ENCODE results near the gene CRTC2.
A peak's percentile ranks its signal among the peaks of the same experiment; 100 is the strongest.

The CRTC2 gene

GRCh38 chr1:153945795-153946621 lies 12.4 kb downstream of the CRTC2 start:
- H3K4me1 ChIP-seq (ENCODE audit: low read length) = peaks cover 53% of the 10 kb centered on the region
- peak overlapping the region; percentile 94 for H3K27ac ChIP-seq (ENCODE audit: low read length)
- H2AFZ ChIP-seq (ENCODE audit: low read depth, low read length) = no peak overlapping the region
- H3K79me2 ChIP-seq (ENCODE audit: low read length) = peaks cover 54% of the 10 kb centered on the region
- H3K4me3 ChIP-seq (ENCODE audit: low read length) = peak overlapping the region; percentile 83
- no peaks in the 10 kb centered on the region for H4K20me1 ChIP-seq (ENCODE audit: insufficient read depth, low read length)
- peaks cover 64% of the 10 kb centered on the region for H3K36me3 ChIP-seq (replicated peaks; ENCODE audit: low read depth, low read length)
- peak overlapping the region; percentile 98 for H3K9ac ChIP-seq (ENCODE audit: low read length)
- H3K9me3 ChIP-seq (ENCODE audit: insufficient read depth, low read length) = no peaks in the 10 kb centered on the region
- H3K27me3 ChIP-seq (ENCODE audit: low read depth, low read length) = no peaks in the 10 kb centered on the region
- TF ChIP-seq CTCF (IDR thresholded peaks at IDR 0.05; ENCODE audit: low read depth, low read length) (no peak), EZH2phosphoT487 (IDR thresholded peaks at IDR 0.05; ENCODE audit: low read depth) (no peak)
- peak overlapping the region; percentile 94 for H3K4me2 ChIP-seq (ENCODE audit: low read length)

GRCh38 chr1:153945131-153945794 lies 13.1 kb downstream of the CRTC2 start:
- H3K9me3 ChIP-seq (ENCODE audit: insufficient read depth, low read length) = no peaks in the 10 kb centered on the region
- no peaks in the 10 kb centered on the region for H4K20me1 ChIP-seq (ENCODE audit: insufficient read depth, low read length)
- no peak overlapping the region for H2AFZ ChIP-seq (ENCODE audit: low read depth, low read length)
- peaks cover 52% of the 10 kb centered on the region for H3K4me1 ChIP-seq (ENCODE audit: low read length)
- TF ChIP-seq CTCF (IDR thresholded peaks at IDR 0.05; ENCODE audit: low read depth, low read length) (no peak), EZH2phosphoT487 (IDR thresholded peaks at IDR 0.05; ENCODE audit: low read depth) (no peak)
- H3K27me3 ChIP-seq (ENCODE audit: low read depth, low read length) = no peaks in the 10 kb centered on the region
- H3K4me2 ChIP-seq (ENCODE audit: low read length) = peak overlapping the region; percentile 94
- H3K79me2 ChIP-seq (ENCODE audit: low read length) = peaks cover 47% of the 10 kb centered on the region
- H3K27ac ChIP-seq (ENCODE audit: low read length) = peak overlapping the region; percentile 94
- peaks cover 64% of the 10 kb centered on the region for H3K36me3 ChIP-seq (replicated peaks; ENCODE audit: low read depth, low read length)
- H3K9ac ChIP-seq (ENCODE audit: low read length) = peak overlapping the region; percentile 98
- H3K4me3 ChIP-seq (ENCODE audit: low read length) = peak overlapping the region; percentile 83

GRCh38 chr1:153944827-153945117 lies 13.6 kb downstream of the CRTC2 start:
- H3K27me3 ChIP-seq (ENCODE audit: low read depth, low read length) = no peaks in the 10 kb centered on the region
- peak overlapping the region; percentile 94 for H3K27ac ChIP-seq (ENCODE audit: low read length)
- no peaks in the 10 kb centered on the region for H4K20me1 ChIP-seq (ENCODE audit: insufficient read depth, low read length)
- peaks cover 48% of the 10 kb centered on the region for H3K4me1 ChIP-seq (ENCODE audit: low read length)
- TF ChIP-seq CTCF (IDR thresholded peaks at IDR 0.05; ENCODE audit: low read depth, low read length) = no peak
- TF ChIP-seq EZH2phosphoT487 (IDR thresholded peaks at IDR 0.05; ENCODE audit: low read depth) = no peak
- H3K9ac ChIP-seq (ENCODE audit: low read length) = peak overlapping the region; percentile 98
- no peak overlapping the region for H2AFZ ChIP-seq (ENCODE audit: low read depth, low read length)
- H3K4me2 ChIP-seq (ENCODE audit: low read length) = peak overlapping the region; percentile 94
- H3K79me2 ChIP-seq (ENCODE audit: low read length) = peaks cover 43% of the 10 kb centered on the region
- H3K36me3 ChIP-seq (replicated peaks; ENCODE audit: low read depth, low read length) = peaks cover 65% of the 10 kb centered on the region
- no peaks in the 10 kb centered on the region for H3K9me3 ChIP-seq (ENCODE audit: insufficient read depth, low read length)
- peak overlapping the region; percentile 83 for H3K4me3 ChIP-seq (ENCODE audit: low read length)

GRCh38 chr1:153944005-153944826 lies 14.2 kb downstream of the CRTC2 start:
- peak overlapping the region; percentile 98 for H3K9ac ChIP-seq (ENCODE audit: low read length)

More at GRCh38 chr1:153944005-153944826, 14.2 kb downstream of the CRTC2 start:
- Histone ChIP-seq H3K27ac (ENCODE audit: low read length) (peak overlapping the region; percentile 94), H3K4me2 (ENCODE audit: low read length) (peak overlapping the region; percentile 94), H4K20me1 (ENCODE audit: insufficient read depth, low read length) (no peaks in the 10 kb centered on the region), H3K27me3 (ENCODE audit: low read depth, low read length) (no peaks in the 10 kb centered on the region), H2AFZ (ENCODE audit: low read depth, low read length) (no peak overlapping the region), H3K36me3 (replicated peaks; ENCODE audit: low read depth, low read length) (peaks cover 69% of the 10 kb centered on the region), H3K9me3 (ENCODE audit: insufficient read depth, low read length) (no peaks in the 10 kb centered on the region), H3K4me1 (ENCODE audit: low read length) (peaks cover 44% of the 10 kb centered on the region), H3K4me3 (ENCODE audit: low read length) (peak overlapping the region; percentile 83), H3K79me2 (ENCODE audit: low read length) (peaks cover 41% of the 10 kb centered on the region)
- no peak for TF ChIP-seq CTCF (IDR thresholded peaks at IDR 0.05; ENCODE audit: low read depth, low read length)
- no peak for TF ChIP-seq EZH2phosphoT487 (IDR thresholded peaks at IDR 0.05; ENCODE audit: low read depth)
